ENCODE data around the gene TREML4.
"Not testable (repeated sequence)": the region's sequence is repeated elsewhere in the genome, so short reads cannot be mapped to it uniquely, and the experiment has no call there.

Gene TREML4

GRCh38 chr6:41208439-41209106 is 19.6 kb upstream of the TREML4 start:
- DNase-seq = no peak

- no peak for DNase-seq
Observed at GRCh38 chr6:41209547-41210320, 18.4 kb upstream of the TREML4 start.

- DNase-seq = no peak
Observed at GRCh38 chr6:41214559-41215238, 13.4 kb upstream of the TREML4 start.

- no peak for DNase-seq
Observed at GRCh38 chr6:41215777-41216176, 12.4 kb upstream of the TREML4 start.

- no peak for DNase-seq
Observed at GRCh38 chr6:41216616-41217015, 11.5 kb upstream of the TREML4 start.

- DNase-seq = no peak
Observed at GRCh38 chr6:41222045-41222444, 6.1 kb upstream of the TREML4 start.

GRCh38 chr6:41222513-41222912 is 5.6 kb upstream of the TREML4 start:
- DNase-seq = no peak

- DNase-seq = no peak
Observed at GRCh38 chr6:41224800-41225199, 3.3 kb upstream of the TREML4 start.

- no peak for DNase-seq
Observed at GRCh38 chr6:41226752-41227151, 1.4 kb upstream of the TREML4 start.

- DNase-seq = no peak
Observed at GRCh38 chr6:41228616-41229015, 467 bp downstream of the TREML4 start.

- DNase-seq = no peak
Observed at GRCh38 chr6:41229721-41230120, 1.6 kb downstream of the TREML4 start.

GRCh38 chr6:41231246-41231645 is 3.1 kb downstream of the TREML4 start:
- DNase-seq = no peak

GRCh38 chr6:41232667-41233066 is 4.5 kb downstream of the TREML4 start:
- DNase-seq = no peak

GRCh38 chr6:41236276-41236675 is 8.1 kb downstream of the TREML4 start:
- DNase-seq = no peak

- DNase-seq = no peak
Observed at GRCh38 chr6:41237128-41237527, 9.0 kb downstream of the TREML4 start.

- no peak for DNase-seq
Observed at GRCh38 chr6:41239467-41240159, 11.5 kb downstream of the TREML4 start.

- not testable (repeated sequence) for DNase-seq
Observed at GRCh38 chr6:41246529-41246928, 18.4 kb downstream of the TREML4 start.

GRCh38 chr6:41247288-41247865 is 19.2 kb downstream of the TREML4 start:
- DNase-seq = no peak

GRCh38 chr6:41247882-41248705 is 19.9 kb downstream of the TREML4 start:
- no peak for DNase-seq

GRCh38 chr6:41252401-41253169 is 24.4 kb downstream of the TREML4 start:
- no peak for DNase-seq

GRCh38 chr6:41255110-41255509 is 27.0 kb downstream of the TREML4 start:
- DNase-seq = no peak
